CD4-positive, alpha-beta T cell treated with Interleukin-6 at 100 ng/mL for 8 hours (primary cell): Measurements from ENCODE around the gene MYO10.
"Not testable (repeated sequence)": the region's sequence is repeated elsewhere in the genome, so short reads cannot be mapped to it uniquely, and the experiment has no call there.

Experiments used
- DNase-seq: peaks from one replicate; pipeline ENCODE4 v3.0.0-alpha.2; 2020; ENCODE audit warnings: mixed read lengths, low spot score

Gene MYO10

GRCh38 chr5:16781828-16782626 is 154.1 kb downstream of the MYO10 start:
- no peak for DNase-seq

GRCh38 chr5:16780325-16780724 is 155.8 kb downstream of the MYO10 start:
- no peak for DNase-seq

GRCh38 chr5:16777432-16777831 is 158.7 kb downstream of the MYO10 start:
- DNase-seq = no peak

DNA sequence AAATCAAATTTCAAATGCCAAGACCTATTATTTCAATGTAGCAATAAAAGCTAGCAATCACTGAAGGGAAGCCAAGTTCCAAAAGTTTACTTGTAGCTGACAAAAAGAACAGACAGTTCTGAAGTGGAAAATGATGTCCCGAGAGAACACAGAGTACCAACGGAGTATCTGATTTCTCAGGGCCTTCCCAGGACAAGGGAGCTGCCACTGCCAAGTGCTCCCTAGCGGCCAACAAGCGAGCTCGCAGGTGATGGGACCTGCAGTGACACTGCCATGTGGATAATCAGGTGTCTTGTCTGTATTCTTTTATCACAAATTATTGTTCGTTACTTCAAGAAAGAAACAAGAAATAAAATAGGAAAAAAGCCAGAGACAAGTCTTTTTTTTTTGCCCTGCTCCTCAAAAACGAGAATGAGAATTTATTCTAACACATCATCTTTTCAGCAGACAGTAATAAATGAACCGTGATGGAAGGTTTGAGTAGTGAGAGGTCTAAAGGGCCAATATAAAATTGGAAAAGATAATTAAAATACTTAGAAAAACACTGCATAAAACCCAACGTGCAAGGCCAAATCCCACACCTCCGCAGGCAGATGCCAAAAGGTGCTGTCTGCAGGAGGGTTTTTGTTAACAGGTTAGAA is 159.4 kb downstream of the MYO10 start:
- DNase-seq = no peak

DNA sequence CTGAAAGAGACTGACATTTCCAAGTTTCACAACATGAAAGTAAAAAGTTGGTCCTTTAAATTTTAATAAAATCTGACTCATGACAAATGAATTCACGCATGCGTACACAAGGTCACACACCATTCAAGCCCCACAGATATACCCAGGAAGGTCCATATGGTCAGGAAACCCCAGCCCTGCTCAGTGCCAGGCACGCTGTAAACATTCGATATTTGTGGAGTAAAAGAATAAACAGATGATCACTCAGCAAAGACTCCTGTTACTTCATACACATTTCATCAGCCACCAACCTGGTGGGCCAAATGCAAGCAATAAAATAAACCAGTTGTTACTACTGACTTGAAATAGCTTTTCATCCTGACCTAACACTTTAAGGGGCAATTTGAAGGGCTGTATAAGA is 161.3 kb downstream of the MYO10 start:
- no peak for DNase-seq

DNA sequence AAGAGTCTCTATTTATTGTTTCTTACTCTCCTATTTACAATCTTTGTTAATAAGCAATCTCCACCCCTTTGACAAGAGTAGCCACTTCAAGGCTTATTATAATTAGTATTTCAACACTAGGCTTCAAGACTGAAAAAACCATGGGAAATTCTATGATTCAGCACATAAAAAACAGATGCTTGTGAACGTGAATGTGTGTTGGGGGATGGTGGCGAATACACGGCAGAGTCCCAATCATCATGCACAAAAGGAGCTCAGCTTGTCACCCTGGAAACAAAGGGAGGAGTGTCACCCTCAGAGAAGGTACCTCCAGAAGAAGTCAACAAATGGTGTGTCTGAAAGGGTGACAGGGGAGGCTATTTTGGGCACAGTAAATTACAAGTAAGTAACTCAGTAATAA is 162.1 kb downstream of the MYO10 start:
- DNase-seq = no peak

GRCh38 chr5:16772556-16772955 is 163.5 kb downstream of the MYO10 start:
- no peak for DNase-seq

GRCh38 chr5:16768184-16768583 is 167.9 kb downstream of the MYO10 start:
- DNase-seq = no peak

- DNase-seq = no peak
Observed at GRCh38 chr5:16763211-16763610, 172.9 kb downstream of the MYO10 start.

DNA sequence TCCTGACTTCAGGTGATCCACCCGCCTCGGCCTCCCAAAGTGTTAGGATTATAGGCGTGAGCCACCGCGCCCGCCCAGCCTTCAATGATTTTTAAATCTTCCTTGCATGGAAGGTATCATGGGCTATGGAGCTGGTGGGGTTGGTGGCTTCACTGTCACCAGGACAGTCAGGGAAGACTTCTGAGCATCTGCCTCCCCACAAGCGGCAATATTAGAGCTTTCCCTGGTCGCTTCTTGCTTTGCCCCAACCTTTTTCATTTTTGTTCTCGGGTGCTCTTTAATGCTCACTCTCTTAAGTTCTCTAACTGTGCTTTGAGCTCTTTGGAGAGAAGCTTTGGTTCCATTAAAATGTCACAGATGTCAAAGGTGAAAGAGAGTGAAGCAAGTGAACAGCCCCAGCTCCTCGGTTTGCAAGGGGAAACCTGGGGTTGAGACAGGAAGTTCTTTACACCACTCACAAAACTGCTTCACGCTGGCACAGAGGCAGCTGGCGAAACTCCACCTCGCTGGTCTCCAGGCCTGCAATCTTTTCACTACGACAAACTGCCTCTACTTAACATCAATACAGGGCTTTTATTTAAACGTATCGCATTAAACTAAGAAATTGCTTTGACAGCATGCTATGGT is 176.8 kb downstream of the MYO10 start:
- peak; percentile 23 for DNase-seq

- DNase-seq = no peak
Observed at GRCh38 chr5:16757989-16758501, 178.0 kb downstream of the MYO10 start.

GRCh38 chr5:16757577-16757976 is 178.5 kb downstream of the MYO10 start:
- not testable (repeated sequence) for DNase-seq

DNA sequence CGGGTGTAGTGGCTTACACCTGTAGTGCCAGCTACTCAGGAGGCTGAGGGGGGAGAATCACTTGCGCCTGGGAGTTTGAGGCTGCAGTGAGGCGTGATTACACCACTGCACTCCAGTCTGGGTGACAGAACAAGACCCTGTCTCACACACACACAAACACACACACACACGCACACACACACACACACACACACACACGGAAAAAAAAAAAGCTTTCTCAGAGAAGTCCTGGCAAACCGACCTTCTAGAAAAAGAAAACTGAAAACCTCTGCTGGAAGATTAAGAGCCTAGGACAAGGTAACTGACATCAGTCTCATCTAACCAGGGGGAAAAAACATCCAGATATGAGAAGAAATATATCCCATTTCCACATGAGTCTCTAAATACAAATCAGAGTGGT is 178.9 kb downstream of the MYO10 start:
- DNase-seq = no peak

- DNase-seq = no peak
Observed at GRCh38 chr5:16756692-16757091, 179.4 kb downstream of the MYO10 start.

DNA sequence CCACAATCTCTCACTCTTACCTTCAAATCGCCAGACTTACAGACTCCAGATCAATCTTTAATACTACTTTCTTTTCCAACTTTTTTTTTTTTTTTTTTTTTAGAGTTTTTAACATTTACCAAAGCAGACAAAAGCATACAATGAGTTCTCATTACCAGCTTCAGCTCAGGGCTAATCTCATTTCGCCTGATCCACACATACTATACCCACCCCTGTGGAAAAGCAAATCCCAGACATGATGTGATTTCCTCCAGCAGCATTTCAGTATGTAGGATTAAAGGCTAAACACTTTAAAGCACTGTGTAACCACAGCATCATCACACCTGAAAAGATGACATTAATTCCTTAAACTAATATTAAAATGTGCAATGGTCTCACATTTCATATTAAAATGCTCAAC is 180.4 kb downstream of the MYO10 start:
- no peak for DNase-seq

GRCh38 chr5:16754601-16755000 is 181.5 kb downstream of the MYO10 start:
- no peak for DNase-seq

DNA sequence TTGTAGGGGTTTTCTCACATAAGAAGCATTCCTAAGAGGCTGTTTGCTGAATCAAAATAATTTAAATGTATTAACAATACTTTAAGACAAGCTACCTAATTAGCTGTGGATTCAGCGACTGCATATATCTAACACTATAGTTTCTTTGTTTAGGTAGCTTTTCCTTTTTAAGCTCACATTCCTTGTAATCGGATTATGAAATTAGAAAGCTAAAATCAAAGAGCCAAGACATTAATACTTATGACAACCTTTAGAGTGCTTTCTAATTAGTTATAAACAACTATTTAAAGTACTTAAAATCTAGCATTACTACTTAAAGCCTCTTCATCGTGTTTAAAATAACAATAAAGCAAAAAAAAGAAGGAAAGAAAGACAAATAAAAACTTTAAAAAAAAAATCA is 182.0 kb downstream of the MYO10 start:
- DNase-seq = no peak

DNA sequence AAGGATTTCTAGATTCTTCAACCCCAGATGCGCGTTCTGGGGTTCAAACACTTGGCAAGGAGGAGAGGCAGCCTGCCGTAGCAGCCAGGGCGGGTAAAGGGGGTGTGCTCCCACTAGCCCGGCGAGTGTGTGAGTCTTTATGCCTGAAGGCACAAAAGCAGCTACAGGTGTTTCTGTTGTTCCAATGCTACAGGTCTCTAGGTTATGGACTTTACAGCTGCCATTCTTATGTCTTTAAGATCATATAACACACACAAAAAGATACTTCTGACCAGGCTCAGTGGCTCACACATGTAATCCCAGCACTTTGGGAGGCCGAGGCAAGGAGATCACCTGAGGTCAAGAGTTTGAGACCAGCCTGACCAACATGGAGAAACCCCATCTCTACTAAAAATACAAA is 185.6 kb downstream of the MYO10 start:
- DNase-seq = no peak

DNA sequence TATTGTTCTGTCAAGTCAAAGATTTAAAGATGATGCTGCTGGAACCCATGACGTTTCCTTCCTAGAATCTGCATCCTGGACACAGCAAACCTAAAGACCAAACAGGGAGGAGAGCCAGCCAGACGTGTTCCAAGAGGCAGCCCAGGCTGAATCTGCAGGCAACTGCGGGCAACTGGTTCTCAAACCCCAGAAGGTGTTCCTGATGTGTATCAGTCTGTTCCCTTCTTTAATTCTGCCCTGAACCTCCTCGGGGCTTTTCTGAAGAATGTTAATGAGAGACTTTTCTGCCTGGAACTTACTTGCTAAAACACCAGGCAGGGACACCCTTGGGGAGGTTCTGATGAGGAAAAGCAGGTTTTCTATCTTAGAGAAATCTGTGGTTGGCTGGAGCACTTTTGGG is 186.5 kb downstream of the MYO10 start:
- no peak for DNase-seq

- no peak for DNase-seq
Observed at GRCh38 chr5:16744164-16744880, 191.8 kb downstream of the MYO10 start.

- DNase-seq = no peak
Observed at GRCh38 chr5:16742938-16743337, 193.2 kb downstream of the MYO10 start.

DNA sequence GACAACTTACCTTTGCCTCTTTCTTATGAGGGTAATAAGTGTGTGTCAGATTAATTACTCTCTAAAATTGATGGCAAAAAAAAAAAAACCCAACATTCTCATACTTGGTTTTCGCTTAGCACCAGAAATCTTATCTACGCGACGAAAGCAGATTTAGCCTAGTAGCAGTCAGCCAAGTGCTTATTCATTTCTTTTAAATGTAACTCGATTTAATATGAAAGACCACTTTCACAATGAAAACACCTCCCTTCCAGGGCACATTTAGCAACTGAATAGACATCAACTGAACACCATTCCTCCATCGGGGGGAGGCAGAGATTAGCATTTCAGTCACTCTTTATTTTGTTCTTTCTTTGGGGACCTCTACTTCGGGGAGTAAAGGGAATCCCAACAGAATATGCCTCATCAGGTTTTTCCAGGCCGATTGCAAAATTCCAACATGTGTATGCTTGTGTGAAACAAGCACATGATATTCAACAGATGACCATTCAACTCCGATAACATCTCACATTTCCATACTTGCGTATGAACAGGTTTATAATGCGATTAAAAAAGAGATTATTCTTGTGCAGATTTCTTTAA is 195.2 kb downstream of the MYO10 start:
- DNase-seq = no peak
